ENCODE results near the gene PPHLN1. TPM values are rescaled to one million over a fixed set of nuclear protein-coding genes. Genes with fewer than 3 reads are reported as not detected.
"Not testable (repeated sequence)": the region's sequence is repeated elsewhere in the genome, so short reads cannot be mapped to it uniquely, and the experiment has no call there.

Gene PPHLN1
- total RNA-seq, 4 donors from 2014 or later = 44.9 to 324 (median 59.6) TPM

GRCh38 chr12:42346403-42347002, 20.5 kb downstream of the PPHLN1 start:
- intact Hi-C loops (cut with DNase I; ENCODE audit: low total_unique reads) = no loop called here
- H3K4me3 ChIP-seq = no peak overlapping the region
- no peaks in the 10 kb centered on the region for H3K9me3 ChIP-seq
- DNase-seq = no peak
- H3K27me3 ChIP-seq = no peaks in the 10 kb centered on the region
- 100% methylated on average over 1 of the region's 1 CpG for WGBS, 2 donors (ENCODE audit: low coverage in 1 of 2)
- TF ChIP-seq POLR2AphosphoS5 (IDR thresholded peaks at IDR 0.05) (no peak), POLR2A (IDR thresholded peaks at IDR 0.05) (no peak), EP300 (IDR thresholded peaks at IDR 0.05; ENCODE audit: low read depth) (no peak), CTCF (IDR thresholded peaks at IDR 0.05) (no peak)
- no peaks in the 10 kb centered on the region for H3K4me1 ChIP-seq
- in situ Hi-C loops (cut with MboI; ENCODE audit: low pct_ligation_motif_present in 1 of 4, low pct_unique_long_range_greater_than_20kb in 1 of 4, low sequenced_read_pairs in 3 of 4) = no loop called here
- H3K27ac ChIP-seq = no peak overlapping the region
- H3K36me3 ChIP-seq = no peaks in the 10 kb centered on the region

- DNase-seq; H3K36me3 ChIP-seq; H3K9me3 ChIP-seq; H3K27ac ChIP-seq; H3K4me1 ChIP-seq; H3K27me3 ChIP-seq; intact Hi-C loops (cut with DNase I; ENCODE audit: low total_unique reads); in situ Hi-C loops (cut with MboI; ENCODE audit: low pct_ligation_motif_present in 1 of 4, low pct_unique_long_range_greater_than_20kb in 1 of 4, low sequenced_read_pairs in 3 of 4); H3K4me3 ChIP-seq: not testable (repeated sequence)
- WGBS, 2 donors (ENCODE audit: low coverage in 1 of 2) = 85 to 88% methylated on average over 2 to 11 of the region's 16 CpGs
Measured at GRCh38 chr12:42349119-42350020, 23.4 kb downstream of the PPHLN1 start.

GRCh38 chr12:42350021-42350407, 24.0 kb downstream of the PPHLN1 start:
- H3K27me3 ChIP-seq; H3K27ac ChIP-seq; H3K36me3 ChIP-seq; H3K9me3 ChIP-seq; DNase-seq; H3K4me3 ChIP-seq; in situ Hi-C loops (cut with MboI; ENCODE audit: low pct_ligation_motif_present in 1 of 4, low pct_unique_long_range_greater_than_20kb in 1 of 4, low sequenced_read_pairs in 3 of 4); H3K4me1 ChIP-seq; intact Hi-C loops (cut with DNase I; ENCODE audit: low total_unique reads): not testable (repeated sequence)
- WGBS, 2 donors (ENCODE audit: low coverage in 1 of 2) = 92% methylated on average over 30 of the region's 34 CpGs; no CpG with 5 or more reads in 1 of the 2 donors

- Histone ChIP-seq H3K4me3 (no peak overlapping the region), H3K9me3 (no peaks in the 10 kb centered on the region), H3K36me3 (peaks cover 0 to 31% (median 0%) of the 10 kb centered on the region in 4 donors), H3K27ac (no peak overlapping the region), H3K27me3 (no peaks in the 10 kb centered on the region), H3K4me1 (no peaks in the 10 kb centered on the region)
- 92 to 97% methylated on average over 2 of the region's 2 CpGs for WGBS, 2 donors (ENCODE audit: low coverage in 1 of 2)
- TF ChIP-seq POLR2A (IDR thresholded peaks at IDR 0.05) (no peak), POLR2AphosphoS5 (IDR thresholded peaks at IDR 0.05) (no peak), EP300 (IDR thresholded peaks at IDR 0.05; ENCODE audit: low read depth) (no peak), CTCF (IDR thresholded peaks at IDR 0.05) (no peak)
- in situ Hi-C loops (cut with MboI; ENCODE audit: low pct_ligation_motif_present in 1 of 4, low pct_unique_long_range_greater_than_20kb in 1 of 4, low sequenced_read_pairs in 3 of 4) (no loop called here), intact Hi-C loops (cut with DNase I; ENCODE audit: low total_unique reads) (no loop called here)
- DNase-seq = no peak
Measured at GRCh38 chr12:42356344-42356743, 30.4 kb downstream of the PPHLN1 start.

GRCh38 chr12:42360747-42361403, 34.9 kb downstream of the PPHLN1 start:
- in situ Hi-C loops (cut with MboI; ENCODE audit: low pct_ligation_motif_present in 1 of 4, low pct_unique_long_range_greater_than_20kb in 1 of 4, low sequenced_read_pairs in 3 of 4) (no loop called here), intact Hi-C loops (cut with DNase I; ENCODE audit: low total_unique reads) (no loop called here)
- TF ChIP-seq EP300 (IDR thresholded peaks at IDR 0.05; ENCODE audit: low read depth) (no peak), POLR2A (IDR thresholded peaks at IDR 0.05) (no peak), CTCF (IDR thresholded peaks at IDR 0.05) (no peak), POLR2AphosphoS5 (IDR thresholded peaks at IDR 0.05) (no peak)
- Histone ChIP-seq H3K4me3 (no peak overlapping the region), H3K4me1 (no peaks in the 10 kb centered on the region), H3K9me3 (no peaks in the 10 kb centered on the region), H3K27me3 (no peaks in the 10 kb centered on the region), H3K36me3 (peaks cover 0 to 13% (median 0%) of the 10 kb centered on the region in 4 donors), H3K27ac (no peak overlapping the region)
- 84 to 95% methylated on average over 6 of the region's 6 CpGs for WGBS, 2 donors (ENCODE audit: low coverage in 1 of 2)
- DNase-seq = no peak

Data from transverse colon (tissue), 4 donors.